Endothelial cell of umbilical vein (primary cell): ENCODE measurements around the gene DIP2C. TPM values are rescaled to one million over a fixed set of nuclear protein-coding genes. Genes with fewer than 3 reads are reported as not detected.

Experiments used
- BruUV-seq: library from RNA; stranded (reverse); fragments of 400-500 nt; replicated peaks from 2 replicates; lab custom pipeline; 2021; lab: Mats Ljungman, UMichigan
- CTCF ChIA-PET: fragments of 300-600, 350-600 bp; sonication (Branson Sonifier 250); formaldehyde crosslinking; loops from one replicate; lab custom pipeline; 2021; ENCODE audit warnings: antibody characterized with exemption, inconsistent platforms; lab: Charles Lee
- POLR2A ChIA-PET: fragments of 300-600, 350-600 bp; sonication (Branson Sonifier 250); formaldehyde crosslinking; loops from one replicate; lab custom pipeline; 2021; ENCODE audit warnings: antibody characterized with exemption, inconsistent platforms; lab: Charles Lee
- DNase-seq: peaks from one replicate; pipeline ENCODE4 v3.0.0-alpha.2; 2011; ENCODE audit warnings: low read depth, low spot score
- FAIRE-seq: peaks from 2 replicates; lab custom pipeline; 2011; peaks lifted over from hg19 to GRCh38; lab: Jason Lieb, UNC
- H2AFZ ChIP-seq: 2 replicates; pipeline ENCODE4 v1.6.0; 2012; ENCODE audit warnings: low read depth, low read length, control low read depth, inconsistent platforms
- H3K27ac ChIP-seq: 2 replicates; pipeline ENCODE4 v1.5.1; 2011; ENCODE audit warnings: low read depth, mild to moderate bottlenecking, control low read depth, low read length, moderate library complexity; ENCODE audit not compliant: insufficient read depth
- H3K27me3 ChIP-seq, 2 experiments: 2 replicates each; pipeline versions ENCODE4 v1.6.0 to v1.6.1; 2011; ENCODE audit warnings: low read length in 2 of 2, mixed read lengths in 1 of 2; ENCODE audit not compliant: control insufficient read depth in 2 of 2, insufficient read depth in 2 of 2
- H3K36me3 ChIP-seq, 2 experiments: 2 replicates in 1 of 2; 3 replicates in 1 of 2; pipeline ENCODE4 v1.5.1; 2011; ENCODE audit warnings: low read length in 2 of 2, mild to moderate bottlenecking in 1 of 2, moderate library complexity in 1 of 2; ENCODE audit not compliant: control insufficient read depth in 2 of 2, insufficient read depth in 2 of 2; ENCODE audit errors: extremely low read depth in 1 of 2
- H3K4me1 ChIP-seq: 3 replicates; pipeline ENCODE4 v1.5.1; 2011; ENCODE audit warnings: mild to moderate bottlenecking, low read length; ENCODE audit not compliant: control insufficient read depth, insufficient read depth; ENCODE audit errors: extremely low read depth
- H3K4me2 ChIP-seq: 2 replicates; pipeline ENCODE4 v1.6.1; 2011; ENCODE audit warnings: low read length, control low read depth, mixed read lengths; ENCODE audit not compliant: insufficient read depth
- H3K4me3 ChIP-seq, 3 experiments: fragments of 200-600 bp in 1 of 3; sonication (generic), shearing (Covaris generic) in 1 of 3; replicated peaks in 1 of 3; 2 replicates each; pipeline ENCODE4 v1.5.1; 2011 to 2016; ENCODE audit warnings: control low read depth in 3 of 3, low read length in 3 of 3, mild to moderate bottlenecking in 2 of 3, inconsistent platforms in 1 of 3, low read depth in 1 of 3, moderate library complexity in 1 of 3; ENCODE audit not compliant: insufficient read depth in 1 of 3
- H3K79me2 ChIP-seq: 2 replicates; pipeline ENCODE4 v1.6.0; 2012; ENCODE audit warnings: low read length, inconsistent platforms; ENCODE audit not compliant: control insufficient read depth, insufficient read depth
- H3K9ac ChIP-seq: replicated peaks from 2 replicates; pipeline ENCODE3; 2011; ENCODE audit warnings: low read length, control low read depth; ENCODE audit not compliant: insufficient read depth; ENCODE audit errors: extremely low read depth
- H3K9me1 ChIP-seq: replicated peaks from 3 replicates; pipeline ENCODE4 v1.6.0; 2011; ENCODE audit warnings: mild to moderate bottlenecking, low read length; ENCODE audit not compliant: control insufficient read depth, insufficient read depth; ENCODE audit errors: extremely low read depth
- H3K9me3 ChIP-seq: replicated peaks from 2 replicates; pipeline ENCODE4 v1.5.1; 2012; ENCODE audit warnings: low read length, inconsistent platforms; ENCODE audit not compliant: control insufficient read depth, insufficient read depth
- H4K20me1 ChIP-seq: replicated peaks from 2 replicates; pipeline ENCODE3; 2011; ENCODE audit warnings: mild to moderate bottlenecking, low read length; ENCODE audit not compliant: control insufficient read depth, insufficient read depth; ENCODE audit errors: extremely low read depth
- EZH2 ChIP-seq: IDR thresholded peaks from 2 replicates; pipeline ENCODE4 v1.6.1; 2012; ENCODE audit warnings: borderline replicate concordance, low read depth, mild to moderate bottlenecking, moderate library complexity, low read length, inconsistent platforms; ENCODE audit not compliant: severe bottlenecking
- FOS ChIP-seq: IDR thresholded peaks from 2 replicates; pipeline ENCODE4 v1.6.1; 2011; ENCODE audit warnings: mild to moderate bottlenecking, low read length, moderate library complexity, borderline replicate concordance; ENCODE audit not compliant: insufficient read depth
- GATA2 ChIP-seq: IDR thresholded peaks from 2 replicates; pipeline ENCODE4 v1.7.0; 2011; ENCODE audit warnings: low read depth, mild to moderate bottlenecking, moderate library complexity, mixed read lengths, low read length; ENCODE audit not compliant: insufficient read length, insufficient read depth
- JUN ChIP-seq: IDR thresholded peaks from 2 replicates; pipeline ENCODE4 v1.6.1; 2011; ENCODE audit warnings: borderline replicate concordance, low read depth; ENCODE audit not compliant: insufficient read length, insufficient read depth
- MYC ChIP-seq: IDR thresholded peaks from one replicate; pipeline ENCODE4 v1.6.1; 2011; ENCODE audit warnings: mild to moderate bottlenecking, low read depth, low read length
- POLR2A ChIP-seq: IDR thresholded peaks from 2 replicates; pipeline ENCODE4 v1.6.1; 2012; ENCODE audit warnings: low read depth, mild to moderate bottlenecking, control low read depth, low read length
- POLR2AphosphoS5 ChIP-seq: IDR thresholded peaks from 2 replicates; pipeline ENCODE4 v1.6.1; 2012; ENCODE audit warnings: low read depth, mild to moderate bottlenecking, control low read depth, low read length, moderate library complexity; ENCODE audit not compliant: insufficient read depth
- dilution Hi-C: fragments of 300-500 bp; cut with MboI; formaldehyde crosslinking; loops from one replicate; pipeline ENCODE4 v1.15.0; 2019; ENCODE audit warnings: low sequenced_read_pairs; ENCODE audit not compliant: extremely low pct_ligation_motif_present
- intact Hi-C: fragments of 100-400 bp; cut with micrococcal nuclease; formaldehyde crosslinking; loops from one replicate; pipeline ENCODE4 v1.10.0; 2022
- polyA plus RNA-seq, 4 experiments: library from polyadenylated mRNA; depleted of rRNA in 3 of 4; stranded (reverse) in 3 of 4; unstranded in 1 of 4; fragments of >200 nt; gene quantifications; 2 replicates each; pipeline versions ENCODE4 v1.2.1 to v1.2.3, GENCODE V29; 2011 to 2012; ENCODE audit warnings: missing spikeins in 1 of 4
- total RNA-seq: library from RNA; stranded (reverse); gene quantifications from 2 replicates; pipeline ENCODE4 v1.2.3, GENCODE V29; 2021
- TF ChIP-seq, protein P1 (sequence below), 2 donors: IDR thresholded peaks; 1 replicate in 1 of 2; 2 replicates in 1 of 2; pipeline ENCODE4 v1.5.1; 2011; ENCODE audit warnings: low read length in 2 of 2, mild to moderate bottlenecking in 2 of 2, moderate library complexity in 2 of 2, control low read depth in 1 of 2, inconsistent platforms in 1 of 2, low read depth in 1 of 2; ENCODE audit not compliant: insufficient read depth in 1 of 2; ENCODE audit errors: extremely low read depth in 1 of 2
- TF ChIP-seq, protein P2 (sequence below): IDR thresholded peaks from 2 replicates; pipeline ENCODE4 v1.6.1; 2011; ENCODE audit not compliant: insufficient read depth, insufficient read length

Gene DIP2C
- total and polyA plus RNA-seq, 2 donors (not counting 3 experiments of a cell fraction or from before 2014, with no cell fraction given) = 3.6 to 10.7 TPM

DNA sequence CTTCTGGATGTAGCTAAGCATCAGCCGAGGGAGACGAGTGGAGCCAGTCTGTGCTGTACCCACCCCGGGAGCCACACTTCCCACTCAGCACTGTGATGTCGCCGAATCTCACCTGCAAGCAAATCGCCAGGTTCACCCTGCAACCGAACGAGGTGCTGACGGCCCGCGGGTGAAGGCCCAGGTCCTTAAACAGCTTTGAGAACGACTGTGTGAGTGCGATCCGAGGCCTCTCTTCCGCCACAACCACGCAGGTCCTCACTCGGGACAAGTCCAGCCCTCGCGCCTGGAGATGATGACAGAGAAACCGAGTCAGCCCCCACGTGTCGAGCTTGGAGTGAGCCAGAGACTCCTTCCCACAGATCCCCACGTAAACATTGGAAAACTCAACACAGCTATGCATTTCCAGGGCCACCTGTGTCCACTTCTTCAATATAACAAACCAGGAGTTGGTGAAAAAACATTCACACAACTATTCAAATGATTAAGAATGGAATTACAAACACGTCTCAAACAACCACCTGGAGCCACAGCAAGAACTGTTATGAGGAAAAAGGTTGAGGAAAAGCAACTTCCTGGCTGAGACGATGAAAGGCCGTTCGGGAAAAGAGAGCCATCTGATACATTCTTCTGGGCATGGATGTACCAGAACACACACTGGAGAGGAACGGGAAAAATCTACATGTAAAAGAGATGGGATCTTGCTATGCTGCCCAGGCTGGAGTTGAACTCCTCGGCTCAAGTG, 362.4 kb downstream of the DIP2C start:
- Histone ChIP-seq H4K20me1 (no peaks in the 10 kb centered on the region), H3K27me3 (no peaks in the 10 kb centered on the region), H3K9me1 (no peaks in the 10 kb centered on the region), H3K4me2 (no peak overlapping the region), H3K27ac (no peak overlapping the region), H3K4me3 (no peak overlapping the region), H2AFZ (no peak overlapping the region), H3K9me3 (no peaks in the 10 kb centered on the region), H3K36me3 (no peaks in the 10 kb centered on the region), H3K79me2 (no peaks in the 10 kb centered on the region), H3K9ac (no peak overlapping the region), H3K4me1 (peaks cover 19% of the 10 kb centered on the region)
- ChIA-PET CTCF (no interaction called here), POLR2A (no interaction called here)
- DNase-seq (no peak), FAIRE-seq (no peak)
- BruUV-seq = no TSS peak
- dilution Hi-C loops = no loop called here
- TF ChIP-seq GATA2 (no peak), POLR2A (no peak), EZH2 (no peak), JUN (no peak), FOS (no peak), MYC (no peak), POLR2AphosphoS5 (no peak)
- TF ChIP-seq, protein P1, sequence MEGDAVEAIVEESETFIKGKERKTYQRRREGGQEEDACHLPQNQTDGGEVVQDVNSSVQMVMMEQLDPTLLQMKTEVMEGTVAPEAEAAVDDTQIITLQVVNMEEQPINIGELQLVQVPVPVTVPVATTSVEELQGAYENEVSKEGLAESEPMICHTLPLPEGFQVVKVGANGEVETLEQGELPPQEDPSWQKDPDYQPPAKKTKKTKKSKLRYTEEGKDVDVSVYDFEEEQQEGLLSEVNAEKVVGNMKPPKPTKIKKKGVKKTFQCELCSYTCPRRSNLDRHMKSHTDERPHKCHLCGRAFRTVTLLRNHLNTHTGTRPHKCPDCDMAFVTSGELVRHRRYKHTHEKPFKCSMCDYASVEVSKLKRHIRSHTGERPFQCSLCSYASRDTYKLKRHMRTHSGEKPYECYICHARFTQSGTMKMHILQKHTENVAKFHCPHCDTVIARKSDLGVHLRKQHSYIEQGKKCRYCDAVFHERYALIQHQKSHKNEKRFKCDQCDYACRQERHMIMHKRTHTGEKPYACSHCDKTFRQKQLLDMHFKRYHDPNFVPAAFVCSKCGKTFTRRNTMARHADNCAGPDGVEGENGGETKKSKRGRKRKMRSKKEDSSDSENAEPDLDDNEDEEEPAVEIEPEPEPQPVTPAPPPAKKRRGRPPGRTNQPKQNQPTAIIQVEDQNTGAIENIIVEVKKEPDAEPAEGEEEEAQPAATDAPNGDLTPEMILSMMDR (IDR thresholded peaks at IDR 0.05; ENCODE audit: extremely low read depth in 1 of 2, insufficient read depth in 1 of 2, low read depth in 1 of 2, low read length in 2 of 2) = no peak
- TF ChIP-seq, protein P2, sequence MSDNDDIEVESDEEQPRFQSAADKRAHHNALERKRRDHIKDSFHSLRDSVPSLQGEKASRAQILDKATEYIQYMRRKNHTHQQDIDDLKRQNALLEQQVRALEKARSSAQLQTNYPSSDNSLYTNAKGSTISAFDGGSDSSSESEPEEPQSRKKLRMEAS = no peak
- intact Hi-C loops = no loop called here
